ENCODE data around the gene MORN1.

MORN1 gene

GRCh38 chr1:2275796-2276536 lies 115.4 kb downstream of the MORN1 start:
- no peak for DNase-seq (ENCODE audit: low read depth in 2 of 2)

DNA sequence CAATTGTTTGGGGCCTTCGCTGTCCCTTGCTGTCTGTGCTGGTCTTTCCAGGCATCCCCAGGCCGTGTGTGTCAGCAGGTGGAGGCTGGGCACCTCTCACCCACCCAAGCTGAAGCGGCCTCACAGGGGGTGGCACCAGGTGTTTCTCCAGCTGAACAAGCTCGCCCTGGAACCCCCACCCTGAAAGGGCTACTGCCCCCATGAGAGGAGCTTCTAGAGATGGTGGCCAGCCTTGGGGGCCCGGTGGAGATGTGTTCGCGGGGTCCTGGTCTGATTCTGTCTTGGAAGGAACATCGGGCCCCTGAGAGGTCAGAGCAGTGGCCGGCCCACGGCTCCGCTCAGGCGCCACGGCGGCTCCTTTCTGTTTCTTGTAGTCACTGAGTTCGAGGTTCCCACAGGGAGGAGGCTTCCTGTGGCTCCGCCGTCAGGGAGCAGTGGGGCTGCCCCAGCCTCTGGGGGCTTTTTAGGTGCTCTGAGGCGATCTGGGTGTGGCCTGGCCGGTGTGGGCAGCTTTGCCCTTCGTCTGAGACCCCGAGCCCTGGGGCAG lies 116.4 kb downstream of the MORN1 start:
- no peak for DNase-seq (ENCODE audit: low read depth in 2 of 2)

GRCh38 chr1:2274231-2274928 lies 117.0 kb downstream of the MORN1 start:
- DNase-seq (ENCODE audit: low read depth in 2 of 2), result no peak

DNA sequence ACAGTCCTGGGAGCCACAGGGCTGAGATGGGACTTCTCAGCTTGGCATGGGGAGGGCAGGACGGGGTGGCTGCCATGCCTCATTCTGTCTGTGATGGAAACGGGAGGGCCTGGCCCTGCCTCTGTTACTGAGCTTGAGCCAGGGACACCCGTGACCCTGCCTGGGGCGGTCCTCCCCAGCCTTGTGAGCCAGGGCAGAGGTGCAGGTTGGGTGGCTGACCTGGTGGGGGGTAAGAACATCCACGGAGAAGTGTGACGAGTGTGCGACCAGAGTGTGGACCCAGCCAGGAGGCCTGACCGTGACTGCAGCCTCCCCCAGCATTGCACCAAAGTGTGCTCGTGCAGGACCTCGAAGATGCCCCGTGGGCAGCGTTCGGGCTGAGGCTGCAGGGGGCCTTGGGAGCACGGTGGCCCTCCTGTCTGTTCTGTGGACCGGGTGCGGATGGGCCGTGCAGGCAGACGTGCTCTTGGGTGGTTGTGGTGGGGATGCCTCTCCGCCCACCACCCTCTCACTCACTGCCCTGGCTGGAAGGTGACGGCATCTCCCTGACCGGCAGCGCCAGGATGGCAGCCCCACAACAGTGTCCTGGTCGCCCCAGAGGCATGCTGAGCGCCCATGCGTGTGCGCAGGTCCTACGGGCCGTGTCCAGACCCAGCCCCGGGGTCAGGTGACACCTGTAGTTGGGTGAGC lies 117.8 kb downstream of the MORN1 start:
- DNase-seq (ENCODE audit: low read depth in 2 of 2), result no peak

GRCh38 chr1:2272686-2273400 lies 118.5 kb downstream of the MORN1 start:
- no peak for DNase-seq (ENCODE audit: low read depth in 2 of 2)

- no peak for DNase-seq (ENCODE audit: low read depth in 2 of 2)
These were observed 119.3 kb downstream of the MORN1 start for GRCh38 chr1:2271841-2272655.
